HEK293T (cell line): Measurements from ENCODE around the gene NACA2.

Experiments
- BHLHE40 ChIP-seq: fragments of 450-650 bp; IDR thresholded peaks from 2 replicates; pipeline ENCODE4 v1.6.1; 2016; ENCODE audit warnings: mild to moderate bottlenecking, moderate library complexity, borderline replicate concordance
- ELF4 ChIP-seq: fragments of 450-650 bp; IDR thresholded peaks from 2 replicates; pipeline ENCODE4 v1.6.1; 2017; ENCODE audit warnings: antibody characterized with exemption
- FOXA1 ChIP-seq: fragments of 450-650 bp; IDR thresholded peaks from 2 replicates; pipeline ENCODE4 v1.6.1; 2016; ENCODE audit warnings: mild to moderate bottlenecking
- FOXK2 ChIP-seq: fragments of 450-650 bp; IDR thresholded peaks from 2 replicates; pipeline ENCODE4 v1.6.1; 2016; ENCODE audit warnings: mild to moderate bottlenecking
- FOXM1 ChIP-seq: fragments of 450-650 bp; IDR thresholded peaks from 2 replicates; pipeline ENCODE4 v1.6.1; 2017; ENCODE audit warnings: mild to moderate bottlenecking, borderline replicate concordance
- L3MBTL2 ChIP-seq: fragments of 450-650 bp; conservative IDR thresholded peaks from 2 replicates; pipeline ENCODE4 v1.6.1; 2016; ENCODE audit warnings: mild to moderate bottlenecking
- LEF1 ChIP-seq: fragments of 450-650 bp; IDR thresholded peaks from 2 replicates; pipeline ENCODE4 v1.6.1; 2017; ENCODE audit warnings: mild to moderate bottlenecking, borderline replicate concordance
- NFRKB ChIP-seq: fragments of 450-650 bp; IDR thresholded peaks from 2 replicates; pipeline ENCODE4 v1.6.1; 2016; ENCODE audit warnings: mild to moderate bottlenecking, moderate library complexity
- SP1 ChIP-seq: fragments of 450-650 bp; IDR thresholded peaks from 2 replicates; pipeline ENCODE4 v1.6.1; 2017
- SUZ12 ChIP-seq: fragments of 450-650 bp; IDR thresholded peaks from 2 replicates; pipeline ENCODE4 v1.6.1; 2016; ENCODE audit warnings: mild to moderate bottlenecking
- TARDBP ChIP-seq: fragments of 450-650 bp; IDR thresholded peaks from 2 replicates; pipeline ENCODE4 v1.6.1; 2016
- ZNF384 ChIP-seq: fragments of 450-650 bp; IDR thresholded peaks from 2 replicates; pipeline ENCODE4 v1.6.1; 2016

GRCh38 chr17:61580502-61580901 lies 10.5 kb downstream of the NACA2 start:
- no peak for TF ChIP-seq SUZ12
- no peak for TF ChIP-seq FOXK2
- no peak for TF ChIP-seq FOXA1
- TF ChIP-seq FOXM1: no peak
- TF ChIP-seq SP1: no peak
- TF ChIP-seq TARDBP: no peak
- no peak for TF ChIP-seq NFRKB
- no peak for TF ChIP-seq LEF1
- no peak for TF ChIP-seq ELF4
- no peak for TF ChIP-seq BHLHE40
- TF ChIP-seq ZNF384: no peak
- TF ChIP-seq L3MBTL2: no peak
